Cardiac fibroblast (primary cell): ENCODE measurements around the gene CCSER1.

ENCODE experiments used
- DNase-seq, 2 donors: peaks; one replicate each; pipeline versions ENCODE4 v3.0.0 to v3.0.0-alpha.2; 2010; ENCODE audit warnings: low read depth in 2 of 2
- H3K4me3 ChIP-seq, 2 donors: replicated peaks in 1 of 2; 1 replicate in 1 of 2; 2 replicates in 1 of 2; pipeline ENCODE4 v1.5.1; 2011; ENCODE audit warnings: low read depth in 2 of 2, low read length in 2 of 2, mild to moderate bottlenecking in 2 of 2, moderate library complexity in 1 of 2
- TF ChIP-seq, protein P1 (sequence below): IDR thresholded peaks from one replicate; pipeline ENCODE4 v1.5.1; 2011; ENCODE audit warnings: low read depth, mild to moderate bottlenecking, low read length, inconsistent platforms

Gene CCSER1

GRCh38 chr4:90757534-90758060 is 630.4 kb downstream of the CCSER1 start:
- DNase-seq, result no peak
- TF ChIP-seq, protein P1, sequence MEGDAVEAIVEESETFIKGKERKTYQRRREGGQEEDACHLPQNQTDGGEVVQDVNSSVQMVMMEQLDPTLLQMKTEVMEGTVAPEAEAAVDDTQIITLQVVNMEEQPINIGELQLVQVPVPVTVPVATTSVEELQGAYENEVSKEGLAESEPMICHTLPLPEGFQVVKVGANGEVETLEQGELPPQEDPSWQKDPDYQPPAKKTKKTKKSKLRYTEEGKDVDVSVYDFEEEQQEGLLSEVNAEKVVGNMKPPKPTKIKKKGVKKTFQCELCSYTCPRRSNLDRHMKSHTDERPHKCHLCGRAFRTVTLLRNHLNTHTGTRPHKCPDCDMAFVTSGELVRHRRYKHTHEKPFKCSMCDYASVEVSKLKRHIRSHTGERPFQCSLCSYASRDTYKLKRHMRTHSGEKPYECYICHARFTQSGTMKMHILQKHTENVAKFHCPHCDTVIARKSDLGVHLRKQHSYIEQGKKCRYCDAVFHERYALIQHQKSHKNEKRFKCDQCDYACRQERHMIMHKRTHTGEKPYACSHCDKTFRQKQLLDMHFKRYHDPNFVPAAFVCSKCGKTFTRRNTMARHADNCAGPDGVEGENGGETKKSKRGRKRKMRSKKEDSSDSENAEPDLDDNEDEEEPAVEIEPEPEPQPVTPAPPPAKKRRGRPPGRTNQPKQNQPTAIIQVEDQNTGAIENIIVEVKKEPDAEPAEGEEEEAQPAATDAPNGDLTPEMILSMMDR, result no peak
- no peak overlapping the region for H3K4me3 ChIP-seq

- no peak overlapping the region for H3K4me3 ChIP-seq
- no peak for DNase-seq
- TF ChIP-seq, protein P1, result no peak
These were observed 632.9 kb downstream of the CCSER1 start for GRCh38 chr4:90760059-90760458.

GRCh38 chr4:90766837-90767236 is 639.6 kb downstream of the CCSER1 start:
- no peak for DNase-seq
- TF ChIP-seq, protein P1, result no peak
- no peak overlapping the region for H3K4me3 ChIP-seq

DNA sequence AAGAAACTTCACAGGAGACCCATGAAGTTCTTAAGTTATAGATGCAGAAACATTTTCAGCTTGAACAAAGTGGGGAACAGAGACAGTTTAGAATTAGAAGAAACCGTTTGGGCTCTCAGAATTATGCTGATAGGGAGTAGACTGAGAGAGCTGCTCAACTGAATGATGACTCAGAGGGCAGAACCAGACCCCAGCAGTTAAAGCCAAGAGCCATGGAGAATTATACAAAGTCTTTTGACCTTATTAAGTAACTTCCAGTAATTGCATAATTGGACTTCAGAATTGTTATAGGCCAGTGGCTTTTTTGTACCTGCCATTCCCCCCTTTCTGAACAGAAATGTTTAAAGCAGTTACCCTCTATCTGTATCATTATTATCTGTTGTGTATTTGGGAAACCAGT is 642.1 kb downstream of the CCSER1 start:
- DNase-seq, result no peak
- no peak overlapping the region for H3K4me3 ChIP-seq
- TF ChIP-seq, protein P1, result no peak

GRCh38 chr4:90780193-90780592 is 653.0 kb downstream of the CCSER1 start:
- no peak overlapping the region for H3K4me3 ChIP-seq
- DNase-seq, result no peak
- TF ChIP-seq, protein P1, result no peak

GRCh38 chr4:90786602-90787001 is 659.4 kb downstream of the CCSER1 start:
- TF ChIP-seq, protein P1, result no peak
- H3K4me3 ChIP-seq, result no peak overlapping the region
- no peak for DNase-seq

GRCh38 chr4:90792696-90793095 is 665.5 kb downstream of the CCSER1 start:
- no peak overlapping the region for H3K4me3 ChIP-seq
- no peak for DNase-seq
- TF ChIP-seq, protein P1, result no peak
